Heart left ventricle (tissue), 16 donors: ENCODE data around the gene ADAM19. TPM values are rescaled to one million over a fixed set of nuclear protein-coding genes. Genes with fewer than 3 reads are reported as not detected.

Experiments
- ATAC-seq, 4 donors: fragments of 200-7000 bp; cut with Tn5 transposase; one replicate each; pipeline ENCODE4 v1.9.1; 2020 to 2022; ENCODE audit warnings: moderate library complexity in 4 of 4, mild to moderate bottlenecking in 3 of 4, moderate number of reproducible peaks in 1 of 4
- DNase-seq, 5 donors: peaks; one replicate each; pipeline ENCODE4 v3.0.0-alpha.2; 2020
- H3K27ac ChIP-seq, 12 donors: fragments of 200-600 bp; sonication (generic) in 4 of 12; one replicate each; pipeline versions ENCODE4 v1.5.0 to v1.8.0; 2016 to 2022; ENCODE audit warnings: mild to moderate bottlenecking in 2 of 12
- H3K27me3 ChIP-seq, 9 donors: fragments of 200-600 bp; sonication (generic) in 2 of 9; one replicate each; pipeline versions ENCODE4 v1.5.1 to v1.8.0; 2016 to 2022; ENCODE audit warnings: mild to moderate bottlenecking in 3 of 9
- H3K36me3 ChIP-seq, 9 donors: fragments of 200-600 bp; sonication (generic) in 2 of 9; one replicate each; pipeline versions ENCODE4 v1.5.0 to v1.8.0; 2018 to 2022; ENCODE audit warnings: mild to moderate bottlenecking in 2 of 9
- H3K4me1 ChIP-seq, 12 donors: fragments of 200-600 bp; sonication (generic) in 4 of 12; one replicate each; pipeline versions ENCODE4 v1.5.0 to v1.8.0; 2016 to 2022; ENCODE audit warnings: mild to moderate bottlenecking in 3 of 12
- H3K4me3 ChIP-seq, 12 donors: fragments of 200-600 bp; sonication (generic) in 4 of 12; one replicate each; pipeline versions ENCODE4 v1.5.0 to v1.8.0; 2017 to 2022; ENCODE audit warnings: mild to moderate bottlenecking in 9 of 12, moderate library complexity in 4 of 12
- H3K9me3 ChIP-seq, 12 donors: fragments of 200-600 bp; sonication (generic) in 4 of 12; one replicate each; pipeline versions ENCODE4 v1.5.0 to v1.8.0; 2016 to 2022; ENCODE audit warnings: mild to moderate bottlenecking in 1 of 12
- POLR2A ChIP-seq, 2 donors: fragments of 450-650 bp; IDR thresholded peaks; one replicate each; pipeline ENCODE4 v1.6.1; 2017; ENCODE audit warnings: antibody characterized with exemption in 2 of 2, mild to moderate bottlenecking in 2 of 2, moderate library complexity in 2 of 2
- WGBS, 4 donors: extraction: QIAGEN DNeasy Blood & Tissue Kit in 2 of 4; methylation state at CpG; one replicate each; pipeline versions ENCODE4 v1.1.5 to v1.1.7; 2013 to 2018; 5-methylcytosine and 5-hydroxymethylcytosine counted together
- intact Hi-C, 10 donors: fragments of 100-400 bp; cut with DNase I; formaldehyde crosslinking; loops; one replicate each; pipeline versions ENCODE4 v1.11.1 to v1.14.2; 2022
- polyA plus RNA-seq, 2 donors: library from polyadenylated mRNA; stranded (reverse); fragments of 200-250 nt; gene quantifications; one replicate each; pipeline ENCODE4 v1.2.3, GENCODE V29; 2013
- total RNA-seq, 9 donors: library from RNA; depleted of rRNA in 2 of 9; stranded (reverse); fragments of >200 nt in 2 of 9; fragmentation: NEBNext Ultra II Directional in 3 of 9; extraction: Animal tissue kit (Norgen Biotek cat#: 25700) in 3 of 9; gene quantifications; one replicate each; pipeline versions ENCODE4 v1.1.0 to v1.2.4, GENCODE V29; 2016 to 2023
- TF ChIP-seq, protein P1 (sequence below), 12 donors: fragments of 200-600 bp; sonication (generic) in 4 of 12; IDR thresholded peaks; one replicate each; pipeline versions ENCODE4 v1.5.0 to v1.8.0; 2018 to 2022; ENCODE audit warnings: antibody characterized with exemption in 12 of 12, mild to moderate bottlenecking in 5 of 12
- donor health status: ischemic (EF 13 %, LVEDD 7.1; RV severe dilation, severe dysfunction).
- donor health status: healthy with polysubstance abuse.
- donor health status: DM: no; HTN: yes; CAD: no.
- donor health status: DM: no; HTN: no; CAD: no.
- donor health status: ischemic (EF 25% LVEDD 6.9; RV normal size, moderate dysfunction).
- donor health status: ischemic (EF 25% LVEDD 5.7; RV mildly dilated, moderate dysfunction).
- donor health status: healthy.
- donor health status: DM: yes; HTN: yes; CAD: no.
- donor health status: ischemic (EF 35%, LVEDD 5.7; RV mildly dilated, moderate dysfunction).
- donor health status: nonischemic (EF 11% LVEDD 7.7; RV severe dilation, severe dysfunction).
- donor health status: DM: yes; HTN: yes; CAD: no.
- donor health status: PGD.
- donor health status: ischemic (EF 29% LVEDD 5.4; RV normal size, mild dysfunction).
- donor health status: nonischemic (EF 23%, LVEDD 6.1; RV moderate dilation, normal function).

The ADAM19 gene
- total and polyA plus RNA-seq, 11 donors: 6.5 to 47.6 (median 19.0) TPM

DNA sequence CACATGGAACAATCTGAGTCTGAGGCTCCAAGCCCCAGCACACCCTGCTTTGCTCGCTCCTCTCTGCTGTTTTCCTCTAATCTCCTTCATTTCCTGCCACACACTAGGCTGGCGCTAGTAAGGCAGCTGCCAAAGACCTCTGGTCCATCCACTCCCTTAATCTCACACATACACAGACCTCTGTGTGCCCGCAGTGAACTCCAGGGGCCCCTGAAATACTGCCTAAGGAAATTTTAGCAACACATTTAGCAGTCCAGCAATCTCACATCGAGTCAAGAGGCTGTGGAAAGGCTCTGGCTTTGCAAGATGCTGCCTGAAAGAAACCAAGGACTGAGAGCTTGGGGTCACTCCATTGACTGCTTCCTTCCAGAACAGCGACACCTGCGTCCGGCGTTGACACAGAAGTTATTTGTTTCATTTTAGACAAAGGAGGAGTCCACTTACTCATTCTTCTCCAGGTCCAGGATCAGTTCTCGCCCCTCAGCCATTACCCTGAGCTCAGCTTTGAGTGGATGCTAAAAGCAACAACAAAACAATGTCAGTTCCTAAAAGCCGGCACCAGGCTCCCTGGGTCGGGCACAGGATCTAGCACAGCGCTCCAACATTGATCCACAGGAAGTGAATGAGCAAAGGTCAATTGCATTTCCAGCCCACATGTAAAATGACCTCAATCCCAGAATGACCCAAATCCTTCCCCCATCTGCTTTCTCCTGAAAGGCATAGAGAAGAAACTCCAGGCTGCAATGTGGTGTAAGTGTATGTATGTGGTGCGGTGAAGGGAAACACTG is 11.5 kb downstream of the ADAM19 start:
- intact Hi-C loops: loop anchor here in 6 of 10 donors (2.0 to 5.0 kb wide), 3 partner anchors 42 to 52 kb away; no protein-coding TSS in a partner anchor
- peak; percentile 21 to 59 (median 28) for ATAC-seq
- TF ChIP-seq POLR2A (IDR thresholded peaks at IDR 0.05): no peak
- TF ChIP-seq, protein P1, sequence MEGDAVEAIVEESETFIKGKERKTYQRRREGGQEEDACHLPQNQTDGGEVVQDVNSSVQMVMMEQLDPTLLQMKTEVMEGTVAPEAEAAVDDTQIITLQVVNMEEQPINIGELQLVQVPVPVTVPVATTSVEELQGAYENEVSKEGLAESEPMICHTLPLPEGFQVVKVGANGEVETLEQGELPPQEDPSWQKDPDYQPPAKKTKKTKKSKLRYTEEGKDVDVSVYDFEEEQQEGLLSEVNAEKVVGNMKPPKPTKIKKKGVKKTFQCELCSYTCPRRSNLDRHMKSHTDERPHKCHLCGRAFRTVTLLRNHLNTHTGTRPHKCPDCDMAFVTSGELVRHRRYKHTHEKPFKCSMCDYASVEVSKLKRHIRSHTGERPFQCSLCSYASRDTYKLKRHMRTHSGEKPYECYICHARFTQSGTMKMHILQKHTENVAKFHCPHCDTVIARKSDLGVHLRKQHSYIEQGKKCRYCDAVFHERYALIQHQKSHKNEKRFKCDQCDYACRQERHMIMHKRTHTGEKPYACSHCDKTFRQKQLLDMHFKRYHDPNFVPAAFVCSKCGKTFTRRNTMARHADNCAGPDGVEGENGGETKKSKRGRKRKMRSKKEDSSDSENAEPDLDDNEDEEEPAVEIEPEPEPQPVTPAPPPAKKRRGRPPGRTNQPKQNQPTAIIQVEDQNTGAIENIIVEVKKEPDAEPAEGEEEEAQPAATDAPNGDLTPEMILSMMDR (IDR thresholded peaks at IDR 0.05): peak; percentile 5 to 66 (median 40)
- Histone ChIP-seq H3K9me3 (no peaks in the 10 kb centered on the region), H3K36me3 (peaks cover 0 to 29% (median 15%) of the 10 kb centered on the region in 9 donors), H3K4me1 (peaks cover 3 to 94% (median 59%) of the 10 kb centered on the region in 12 donors), H3K4me3 (peak overlapping the region in 7 of 12 donors; percentile 1 to 22 (median 8)), H3K27ac (peak overlapping the region in 11 of 12 donors; percentile 29 to 95 (median 85)), H3K27me3 (no peaks in the 10 kb centered on the region)
- 19 to 26% (median 22%) methylated on average over 13 of the region's 13 CpGs for WGBS, 4 donors
- DNase-seq: peak in 2 of 5 donors; percentile 57 to 59

DNA sequence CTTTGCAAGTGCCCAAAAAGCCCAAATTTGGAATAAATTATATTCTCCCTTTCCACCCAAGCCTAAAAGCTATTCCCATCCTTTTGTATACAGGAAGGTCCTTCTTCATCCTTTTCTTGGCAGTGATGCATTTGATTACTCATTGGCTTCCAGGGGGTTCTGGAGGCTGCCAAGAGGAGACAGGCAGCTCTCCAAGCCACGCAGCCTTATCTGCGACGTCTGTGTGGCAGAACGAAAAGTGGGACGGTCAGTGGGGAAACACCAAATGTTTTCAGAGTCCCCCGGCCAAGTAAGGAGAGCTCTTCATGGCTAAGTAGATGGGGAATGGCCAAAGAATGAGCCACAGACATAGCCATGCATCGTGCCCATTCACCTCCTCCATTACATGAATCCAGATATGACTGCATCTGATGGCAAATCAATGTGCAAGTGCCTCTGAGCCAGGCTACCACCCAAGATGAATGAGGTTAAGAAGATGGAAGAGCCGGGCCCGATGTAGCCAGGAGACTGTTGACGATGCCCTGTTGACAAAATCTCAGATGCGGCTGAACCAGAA is 12.1 kb downstream of the ADAM19 start:
- H3K27me3 ChIP-seq: no peaks in the 10 kb centered on the region
- WGBS, 4 donors: 19 to 36% (median 24%) methylated on average over 11 of the region's 11 CpGs
- peak in 3 of 4 donors; percentile 8 to 68 (median 64) for ATAC-seq
- H3K36me3 ChIP-seq: peaks cover 0 to 23% (median 9%) of the 10 kb centered on the region in 9 donors
- H3K27ac ChIP-seq: peak overlapping the region in 11 of 12 donors; percentile 29 to 95 (median 85)
- no peak overlapping the region for H3K4me3 ChIP-seq
- TF ChIP-seq, protein P1 (IDR thresholded peaks at IDR 0.05): no peak
- no peak for TF ChIP-seq POLR2A (IDR thresholded peaks at IDR 0.05)
- intact Hi-C loops: loop anchor here in 5 of 10 donors (5.0 kb wide), 2 partner anchors 41 to 51 kb away; no protein-coding TSS in a partner anchor
- peaks cover 3 to 94% (median 65%) of the 10 kb centered on the region in 12 donors for H3K4me1 ChIP-seq
- DNase-seq: peak in 4 of 5 donors; percentile 41 to 69 (median 50)
- H3K9me3 ChIP-seq: no peaks in the 10 kb centered on the region

DNA sequence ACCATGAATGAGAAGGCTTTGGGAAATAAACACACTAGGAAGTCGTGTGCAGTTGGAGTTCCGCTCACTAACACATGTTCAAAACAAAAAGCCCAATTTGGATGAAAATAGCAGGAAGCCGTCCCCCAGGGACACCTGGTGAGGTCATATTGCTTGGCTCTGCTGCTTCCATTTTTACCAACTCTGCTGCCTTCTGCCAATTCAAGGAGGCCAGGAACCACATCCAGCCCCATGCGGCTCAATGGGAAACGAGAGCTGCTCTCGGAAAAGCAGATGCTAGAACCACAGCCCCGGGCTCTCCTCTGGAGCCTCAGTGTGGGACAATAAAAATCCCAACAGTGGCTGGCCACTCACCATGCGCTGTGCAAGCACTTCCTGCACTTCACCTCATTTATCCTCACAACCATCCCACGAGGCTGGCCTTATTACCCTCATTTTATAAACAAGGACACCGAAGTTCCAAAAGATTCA is 13.4 kb downstream of the ADAM19 start:
- WGBS, 4 donors: 34 to 47% (median 35%) methylated on average over 10 of the region's 10 CpGs
- no peaks in the 10 kb centered on the region for H3K9me3 ChIP-seq

More for the DNA sequence above, 13.4 kb downstream of the ADAM19 start:
- intact Hi-C loops: loop anchor here in 5 of 10 donors (5.0 kb wide), 2 partner anchors 40 to 50 kb away; no protein-coding TSS in a partner anchor
- DNase-seq: peak; percentile 72 to 88 (median 83)
- TF ChIP-seq, protein P1 (IDR thresholded peaks at IDR 0.05): no peak
- TF ChIP-seq POLR2A (IDR thresholded peaks at IDR 0.05): no peak
- peak; percentile 33 to 68 (median 46) for ATAC-seq
- peaks cover 0 to 17% (median 4%) of the 10 kb centered on the region in 9 donors for H3K36me3 ChIP-seq
- H3K4me3 ChIP-seq: peak overlapping the region in 2 of 12 donors; percentile 0 to 4
- peaks cover 3 to 88% (median 67%) of the 10 kb centered on the region in 12 donors for H3K4me1 ChIP-seq
- no peaks in the 10 kb centered on the region for H3K27me3 ChIP-seq
- H3K27ac ChIP-seq: peak overlapping the region in 10 of 12 donors; percentile 61 to 95 (median 87)
